ENCODE data around the gene AOPEP. TPM values are rescaled to one million over a fixed set of nuclear protein-coding genes. Genes with fewer than 3 reads are reported as not detected.
A peak's percentile ranks its signal among the peaks of the same experiment; 100 is the strongest.

Gene AOPEP
- total and polyA plus RNA-seq, 2 of the 13 experiments (the other 11 are each of a cell fraction or from before 2014, with no cell fraction given), result 22.2 to 41.6 TPM

DNA sequence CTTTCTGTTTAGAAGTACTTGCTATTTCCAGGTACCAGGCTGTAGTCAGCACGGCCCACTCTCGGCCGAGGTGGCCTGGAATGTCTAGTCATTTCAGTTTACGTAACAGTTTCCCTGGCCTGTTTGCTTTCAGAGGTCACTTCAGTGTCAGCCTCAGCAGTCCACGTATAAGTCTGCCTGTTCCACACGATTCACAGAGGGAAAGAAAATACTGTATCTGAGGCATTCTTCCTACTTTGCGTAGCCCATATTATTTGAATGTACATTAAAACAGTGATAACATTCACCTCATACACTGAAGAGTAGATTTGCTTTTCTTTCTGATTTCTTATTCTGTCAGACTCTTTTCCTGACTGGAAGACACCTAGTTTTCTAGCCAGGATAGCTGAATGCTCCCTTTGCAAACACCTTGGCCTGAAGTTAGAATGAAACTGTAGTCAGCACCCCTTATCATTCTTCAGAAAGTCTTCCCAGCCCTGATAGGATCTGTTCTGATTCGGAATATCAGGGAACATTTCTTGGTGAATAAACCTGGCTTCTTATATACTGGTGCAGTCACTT is 140.9 kb downstream of the AOPEP start (continued):
- TF ChIP-seq, protein P1, sequence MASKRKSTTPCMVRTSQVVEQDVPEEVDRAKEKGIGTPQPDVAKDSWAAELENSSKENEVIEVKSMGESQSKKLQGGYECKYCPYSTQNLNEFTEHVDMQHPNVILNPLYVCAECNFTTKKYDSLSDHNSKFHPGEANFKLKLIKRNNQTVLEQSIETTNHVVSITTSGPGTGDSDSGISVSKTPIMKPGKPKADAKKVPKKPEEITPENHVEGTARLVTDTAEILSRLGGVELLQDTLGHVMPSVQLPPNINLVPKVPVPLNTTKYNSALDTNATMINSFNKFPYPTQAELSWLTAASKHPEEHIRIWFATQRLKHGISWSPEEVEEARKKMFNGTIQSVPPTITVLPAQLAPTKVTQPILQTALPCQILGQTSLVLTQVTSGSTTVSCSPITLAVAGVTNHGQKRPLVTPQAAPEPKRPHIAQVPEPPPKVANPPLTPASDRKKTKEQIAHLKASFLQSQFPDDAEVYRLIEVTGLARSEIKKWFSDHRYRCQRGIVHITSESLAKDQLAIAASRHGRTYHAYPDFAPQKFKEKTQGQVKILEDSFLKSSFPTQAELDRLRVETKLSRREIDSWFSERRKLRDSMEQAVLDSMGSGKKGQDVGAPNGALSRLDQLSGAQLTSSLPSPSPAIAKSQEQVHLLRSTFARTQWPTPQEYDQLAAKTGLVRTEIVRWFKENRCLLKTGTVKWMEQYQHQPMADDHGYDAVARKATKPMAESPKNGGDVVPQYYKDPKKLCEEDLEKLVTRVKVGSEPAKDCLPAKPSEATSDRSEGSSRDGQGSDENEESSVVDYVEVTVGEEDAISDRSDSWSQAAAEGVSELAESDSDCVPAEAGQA (IDR thresholded peaks at IDR 0.05; ENCODE audit: low read depth), result no peak
- TF ChIP-seq, protein P1 (CRISPR knock-in tag; IDR thresholded peaks at IDR 0.05; ENCODE audit: borderline replicate concordance), result no peak; the same call in 1 of the 2 replicates
- no peak for TF ChIP-seq MBNL3 (CRISPR knock-in tag; conservative IDR thresholded peaks at IDR 0.05)
- no peak for TF ChIP-seq RAD21 (CRISPR knock-in tag; IDR thresholded peaks at IDR 0.05)
- TF ChIP-seq ARNT2 (CRISPR knock-in tag; IDR thresholded peaks at IDR 0.05; ENCODE audit: low read depth), result 0 out of 2 replicates have a peak, but pooled peaks have one; percentile 40
- TF ChIP-seq SRSF4 (IDR thresholded peaks at IDR 0.05; ENCODE audit: low read depth, low read length, poor library complexity, severe bottlenecking), result no peak
- TF ChIP-seq WIZ (CRISPR knock-in tag; IDR thresholded peaks at IDR 0.05), result no peak
- no peak for TF ChIP-seq RBM22 (optimal IDR thresholded peaks at IDR 0.05; ENCODE audit: low read length)
- no peak for TF ChIP-seq ZNF749 (CRISPR knock-in tag; IDR thresholded peaks at IDR 0.05; ENCODE audit: borderline replicate concordance)
- TF ChIP-seq BHLHE40 (IDR thresholded peaks at IDR 0.05; ENCODE audit: low read length), result no peak
- TF ChIP-seq ZNF615 (CRISPR knock-in tag; IDR thresholded peaks at IDR 0.05; ENCODE audit: borderline replicate concordance), result no peak
- TF ChIP-seq, protein P2, sequence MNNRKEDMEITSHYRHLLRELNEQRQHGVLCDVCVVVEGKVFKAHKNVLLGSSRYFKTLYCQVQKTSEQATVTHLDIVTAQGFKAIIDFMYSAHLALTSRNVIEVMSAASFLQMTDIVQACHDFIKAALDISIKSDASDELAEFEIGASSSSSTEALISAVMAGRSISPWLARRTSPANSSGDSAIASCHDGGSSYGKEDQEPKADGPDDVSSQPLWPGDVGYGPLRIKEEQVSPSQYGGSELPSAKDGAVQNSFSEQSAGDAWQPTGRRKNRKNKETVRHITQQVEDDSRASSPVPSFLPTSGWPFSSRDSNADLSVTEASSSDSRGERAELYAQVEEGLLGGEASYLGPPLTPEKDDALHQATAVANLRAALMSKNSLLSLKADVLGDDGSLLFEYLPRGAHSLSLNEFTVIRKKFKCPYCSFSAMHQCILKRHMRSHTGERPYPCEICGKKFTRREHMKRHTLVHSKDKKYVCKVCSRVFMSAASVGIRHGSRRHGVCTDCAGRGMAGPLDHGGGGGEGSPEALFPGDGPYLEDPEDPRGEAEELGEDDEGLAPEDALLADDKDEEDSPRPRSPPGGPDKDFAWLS (CRISPR knock-in tag; IDR thresholded peaks at IDR 0.05; ENCODE audit: borderline replicate concordance), result no peak
- no peak for TF ChIP-seq ZNF713 (CRISPR knock-in tag; IDR thresholded peaks at IDR 0.05)
- TF ChIP-seq, protein P3, sequence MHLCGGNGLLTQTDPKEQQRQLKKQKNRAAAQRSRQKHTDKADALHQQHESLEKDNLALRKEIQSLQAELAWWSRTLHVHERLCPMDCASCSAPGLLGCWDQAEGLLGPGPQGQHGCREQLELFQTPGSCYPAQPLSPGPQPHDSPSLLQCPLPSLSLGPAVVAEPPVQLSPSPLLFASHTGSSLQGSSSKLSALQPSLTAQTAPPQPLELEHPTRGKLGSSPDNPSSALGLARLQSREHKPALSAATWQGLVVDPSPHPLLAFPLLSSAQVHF (CRISPR knock-in tag; IDR thresholded peaks at IDR 0.05), result no peak
- no peak for TF ChIP-seq ZNF530 (CRISPR knock-in tag; IDR thresholded peaks at IDR 0.05; ENCODE audit: low read depth)
- TF ChIP-seq TEAD2 (CRISPR knock-in tag; IDR thresholded peaks at IDR 0.05), result no peak
- no peak for TF ChIP-seq CBFB (CRISPR knock-in tag; IDR thresholded peaks at IDR 0.05)
- TF ChIP-seq ZBTB8A (CRISPR knock-in tag; IDR thresholded peaks at IDR 0.05; ENCODE audit: borderline replicate concordance, low read depth), result no peak
- no peak for TF ChIP-seq ZNF17 (CRISPR knock-in tag; IDR thresholded peaks at IDR 0.05)
- TF ChIP-seq SNAPC2 (CRISPR knock-in tag; IDR thresholded peaks at IDR 0.05), result no peak
- TF ChIP-seq ZNF777 (CRISPR knock-in tag; IDR thresholded peaks at IDR 0.05), result no peak
- TF ChIP-seq SPEN (CRISPR knock-in tag; IDR thresholded peaks at IDR 0.05; ENCODE audit: low read depth), result no peak
- no peak for TF ChIP-seq ZNF891 (CRISPR knock-in tag; IDR thresholded peaks at IDR 0.05)
- no peak for TF ChIP-seq ETV6 (CRISPR knock-in tag; conservative IDR thresholded peaks at IDR 0.05)
